ENCODE measurements around the gene CASK. TPM values are rescaled to one million over a fixed set of nuclear protein-coding genes. Genes with fewer than 3 reads are reported as not detected.

Gene CASK
- total RNA-seq, 1 experiment from 2014 or later: 54.6 TPM

- TF ChIP-seq ZNF532 (CRISPR knock-in tag; IDR thresholded peaks at IDR 0.05; ENCODE audit: borderline replicate concordance): no peak
- TF ChIP-seq PREB (CRISPR knock-in tag; IDR thresholded peaks at IDR 0.05; ENCODE audit: borderline replicate concordance): no peak
- TF ChIP-seq CDX4 (CRISPR knock-in tag; IDR thresholded peaks at IDR 0.05; ENCODE audit: borderline replicate concordance): no peak
- TF ChIP-seq NFE2L1 (CRISPR knock-in tag; IDR thresholded peaks at IDR 0.05): no peak
- TF ChIP-seq SP1 (CRISPR knock-in tag; conservative IDR thresholded peaks at IDR 0.05): no peak
- TF ChIP-seq FOXJ3 (CRISPR knock-in tag; IDR thresholded peaks at IDR 0.05; ENCODE audit: borderline replicate concordance): no peak
- no peak for TF ChIP-seq ATF6 (CRISPR knock-in tag; IDR thresholded peaks at IDR 0.05)
- no peak for TF ChIP-seq ZNF263 (CRISPR knock-in tag; IDR thresholded peaks at IDR 0.05; ENCODE audit: low read depth)
- TF ChIP-seq MAX (CRISPR knock-in tag; IDR thresholded peaks at IDR 0.05): no peak
- no peak for TF ChIP-seq ZNF317 (CRISPR knock-in tag; IDR thresholded peaks at IDR 0.05; ENCODE audit: borderline replicate concordance, low read depth)
These were observed 36.8 kb upstream of the CASK start (continued) for GRCh38 chrX:41960142-41960541.

- DNase-seq (ENCODE audit: low spot score) (no peak), ATAC-seq (no peak)
- Mint-ChIP-seq H3K36me3 (no peaks in the 10 kb centered on the region), H3K9me3 (no peaks in the 10 kb centered on the region), H3K27me3 (ENCODE audit: low read depth) (no peaks in the 10 kb centered on the region), H3K27ac (no peak overlapping the region), H3K4me1 (peaks cover 5% of the 10 kb centered on the region), H3K4me3 (no peak overlapping the region)
- CTCF ChIA-PET: interaction anchor here (1.6 kb wide), 1 partner anchor 12 kb away, joined by 4 read pairs; no protein-coding TSS in a partner anchor
- POLR2A ChIA-PET: no interaction called here
- no peak for TF ChIP-seq MAX (CRISPR knock-in tag; IDR thresholded peaks at IDR 0.05)
- no peak for TF ChIP-seq ERG (CRISPR knock-in tag; IDR thresholded peaks at IDR 0.05)
- no peak for TF ChIP-seq HMGA2 (CRISPR knock-in tag; IDR thresholded peaks at IDR 0.05)
- TF ChIP-seq PREB (CRISPR knock-in tag; IDR thresholded peaks at IDR 0.05; ENCODE audit: borderline replicate concordance): no peak
- no peak for TF ChIP-seq FOXK1 (CRISPR knock-in tag; IDR thresholded peaks at IDR 0.05)
- TF ChIP-seq CTCF (IDR thresholded peaks at IDR 0.05): no peak
- TF ChIP-seq ZNF281 (CRISPR knock-in tag; IDR thresholded peaks at IDR 0.05): no peak
- TF ChIP-seq TEAD4 (CRISPR knock-in tag; IDR thresholded peaks at IDR 0.05): no peak
- no peak for TF ChIP-seq ELF4 (CRISPR knock-in tag; IDR thresholded peaks at IDR 0.05; ENCODE audit: low read depth)
- TF ChIP-seq NFYB (CRISPR knock-in tag; conservative IDR thresholded peaks at IDR 0.05; ENCODE audit: low read depth): no peak
- TF ChIP-seq SOX15 (CRISPR knock-in tag; IDR thresholded peaks at IDR 0.05): no peak
These were observed 35.5 kb upstream of the CASK start for GRCh38 chrX:41958861-41959260.

Data from WTC11 (cell line).